Measurements from ENCODE around the gene TP53I3. TPM values are rescaled to one million over a fixed set of nuclear protein-coding genes. Genes with fewer than 3 reads are reported as not detected.

TP53I3 gene
- total RNA-seq, 2 donors from 2014 or later = 18.5 to 36.8 TPM

- H3K27ac ChIP-seq = peak overlapping the region; percentile 89 to 94 (median 92)
- intact Hi-C loops (cut with DNase I) = no loop called here
These were observed 7.6 kb downstream of the TP53I3 start for GRCh38 chr2:24076849-24077534.

GRCh38 chr2:24075915-24076848 is 8.5 kb downstream of the TP53I3 start, which contains the start of gene SF3B6:
SF3B6 (minus strand) TSS chr2:24076326; CDS start chr2:24076229, 97 bp downstream.
- DNase-seq (peak; percentile 100), ATAC-seq (peak; percentile 91)
- Histone ChIP-seq H3K4me1 (peaks cover 26% of the 10 kb centered on the region), H3K36me3 (replicated peaks in 1 of 2; ENCODE audit: insufficient read depth in 1 of 2, low read depth in 2 of 2) (peaks cover 0 to 6% of the 10 kb centered on the region in 2 donors), H3K27me3 (no peaks in the 10 kb centered on the region), H3K9me3 (no peaks in the 10 kb centered on the region), H3K4me3 (peak within 1 kb of the TSS; percentile 47 to 86), H3K27ac (peak within 1 kb of the TSS; percentile 89 to 94 (median 92))
- TF ChIP-seq CTCF (IDR thresholded peaks at IDR 0.05) = peak in 1 of 7 experiments; percentile 7
- TF ChIP-seq POLR2A (IDR thresholded peaks at IDR 0.05) = peak in 2 of 3 donors; percentile 51 to 65
- intact Hi-C loops (cut with DNase I) = no loop called here
- WGBS, 2 donors = 0 to 1% methylated on average over 41 to 62 of the region's 64 CpGs

More at GRCh38 chr2:24076849-24077534, 7.6 kb downstream of the TP53I3 start:
- H3K27me3 ChIP-seq = no peaks in the 10 kb centered on the region
- 0 to 1% methylated on average over 27 to 41 of the region's 41 CpGs for WGBS, 2 donors
- peaks cover 0 to 6% of the 10 kb centered on the region in 2 donors for H3K36me3 ChIP-seq (replicated peaks in 1 of 2; ENCODE audit: insufficient read depth in 1 of 2, low read depth in 2 of 2)
- no peaks in the 10 kb centered on the region for H3K9me3 ChIP-seq
- DNase-seq (no peak), ATAC-seq (no peak)
- H3K4me3 ChIP-seq = peak overlapping the region; percentile 44 to 86
- peak; percentile 54 to 93 (median 86) for TF ChIP-seq POLR2A (IDR thresholded peaks at IDR 0.05)
- no peak for TF ChIP-seq CTCF (IDR thresholded peaks at IDR 0.05)
- H3K4me1 ChIP-seq = peaks cover 26% of the 10 kb centered on the region

GRCh38 chr2:24075259-24075658 is 9.4 kb downstream of the TP53I3 start:
- Histone ChIP-seq H3K9me3 (no peaks in the 10 kb centered on the region), H3K27me3 (no peaks in the 10 kb centered on the region), H3K4me1 (peaks cover 26% of the 10 kb centered on the region), H3K27ac (peak overlapping the region in 3 of 4 donors; percentile 89 to 94 (median 89)), H3K4me3 (peak overlapping the region; percentile 47 to 67), H3K36me3 (replicated peaks in 1 of 2; ENCODE audit: insufficient read depth in 1 of 2, low read depth in 2 of 2) (peaks cover 0 to 6% of the 10 kb centered on the region in 2 donors)
- no peak for DNase-seq
- WGBS, 2 donors = 41 to 49% methylated on average over 5 of the region's 5 CpGs
- TF ChIP-seq CTCF (IDR thresholded peaks at IDR 0.05) (no peak), POLR2A (IDR thresholded peaks at IDR 0.05) (no peak)
- intact Hi-C loops (cut with DNase I) = no loop called here
- ATAC-seq = no peak

- no peak overlapping the region for H3K4me3 ChIP-seq
- peaks cover 0 to 6% of the 10 kb centered on the region in 2 donors for H3K36me3 ChIP-seq (replicated peaks in 1 of 2; ENCODE audit: insufficient read depth in 1 of 2, low read depth in 2 of 2)
- H3K27ac ChIP-seq = no peak overlapping the region
- H3K4me1 ChIP-seq = peaks cover 26% of the 10 kb centered on the region
- no peaks in the 10 kb centered on the region for H3K9me3 ChIP-seq
- TF ChIP-seq POLR2A (IDR thresholded peaks at IDR 0.05) (no peak), CTCF (IDR thresholded peaks at IDR 0.05) (no peak)
- 83 to 86% methylated on average over 6 of the region's 6 CpGs for WGBS, 2 donors
- intact Hi-C loops (cut with DNase I) = no loop called here
- no peaks in the 10 kb centered on the region for H3K27me3 ChIP-seq
- DNase-seq (no peak), ATAC-seq (no peak)
These were observed 10.8 kb downstream of the TP53I3 start for GRCh38 chr2:24073816-24074215.
